Liver (tissue), 3 donors: Measurements from ENCODE around the gene FLOT2.

ENCODE experiments used
- CTCF ChIP-seq: fragments of 150-350 bp; IDR thresholded peaks from 2 replicates; pipeline ENCODE4 v1.5.1; 2017; ENCODE audit warnings: improper control_type of control experiment, low read depth, low read length; ENCODE audit not compliant: missing input control
- EGR1 ChIP-seq, 2 donors: IDR thresholded peaks; 2 replicates each; pipeline ENCODE4 v1.6.1; 2016 to 2018; ENCODE audit warnings: antibody characterized with exemption in 2 of 2, low read depth in 2 of 2
- FOXA1 ChIP-seq: IDR thresholded peaks from 2 replicates; pipeline ENCODE4 v1.6.1; 2016; ENCODE audit warnings: antibody characterized with exemption
- GABPA ChIP-seq, 2 donors: IDR thresholded peaks in 1 of 2; conservative IDR thresholded peaks in 1 of 2; 2 replicates each; pipeline ENCODE4 v1.6.1; 2016; ENCODE audit warnings: antibody characterized with exemption in 2 of 2, mild to moderate bottlenecking in 1 of 2, moderate library complexity in 1 of 2
- JUND ChIP-seq, 2 donors: IDR thresholded peaks; 2 replicates each; pipeline ENCODE4 v1.6.1; 2016; ENCODE audit warnings: antibody characterized with exemption in 2 of 2
- MAX ChIP-seq: IDR thresholded peaks from 2 replicates; pipeline ENCODE4 v1.6.1; 2016; ENCODE audit warnings: antibody characterized with exemption
- RAD21 ChIP-seq, 2 donors: IDR thresholded peaks; 2 replicates each; pipeline ENCODE4 v1.6.1; 2016; ENCODE audit warnings: antibody characterized with exemption in 2 of 2, mild to moderate bottlenecking in 2 of 2
- REST ChIP-seq: IDR thresholded peaks from 2 replicates; pipeline ENCODE4 v1.6.1; 2016; ENCODE audit warnings: antibody characterized with exemption, mild to moderate bottlenecking
- RXRA ChIP-seq, 2 donors: IDR thresholded peaks; 2 replicates each; pipeline ENCODE4 v1.6.1; 2017 to 2018; ENCODE audit warnings: antibody characterized with exemption in 2 of 2, mild to moderate bottlenecking in 1 of 2
- SP1 ChIP-seq: IDR thresholded peaks from 2 replicates; pipeline ENCODE4 v1.6.1; 2018; ENCODE audit warnings: antibody characterized with exemption, mild to moderate bottlenecking
- TAF1 ChIP-seq: conservative IDR thresholded peaks from 2 replicates; pipeline ENCODE4 v1.6.1; 2016; ENCODE audit warnings: antibody characterized with exemption, mild to moderate bottlenecking
- YY1 ChIP-seq: IDR thresholded peaks from 2 replicates; pipeline ENCODE4 v1.6.1; 2016; ENCODE audit warnings: antibody characterized with exemption, mild to moderate bottlenecking
- TF ChIP-seq, protein P1 (sequence below): IDR thresholded peaks from 2 replicates; pipeline ENCODE4 v1.6.1; 2016; ENCODE audit warnings: antibody characterized with exemption
- TF ChIP-seq, protein P2 (sequence below): IDR thresholded peaks from 2 replicates; pipeline ENCODE4 v1.6.1; 2016; ENCODE audit warnings: antibody characterized with exemption
- donor health status: healthy.
- donor health status: healthy.

DNA sequence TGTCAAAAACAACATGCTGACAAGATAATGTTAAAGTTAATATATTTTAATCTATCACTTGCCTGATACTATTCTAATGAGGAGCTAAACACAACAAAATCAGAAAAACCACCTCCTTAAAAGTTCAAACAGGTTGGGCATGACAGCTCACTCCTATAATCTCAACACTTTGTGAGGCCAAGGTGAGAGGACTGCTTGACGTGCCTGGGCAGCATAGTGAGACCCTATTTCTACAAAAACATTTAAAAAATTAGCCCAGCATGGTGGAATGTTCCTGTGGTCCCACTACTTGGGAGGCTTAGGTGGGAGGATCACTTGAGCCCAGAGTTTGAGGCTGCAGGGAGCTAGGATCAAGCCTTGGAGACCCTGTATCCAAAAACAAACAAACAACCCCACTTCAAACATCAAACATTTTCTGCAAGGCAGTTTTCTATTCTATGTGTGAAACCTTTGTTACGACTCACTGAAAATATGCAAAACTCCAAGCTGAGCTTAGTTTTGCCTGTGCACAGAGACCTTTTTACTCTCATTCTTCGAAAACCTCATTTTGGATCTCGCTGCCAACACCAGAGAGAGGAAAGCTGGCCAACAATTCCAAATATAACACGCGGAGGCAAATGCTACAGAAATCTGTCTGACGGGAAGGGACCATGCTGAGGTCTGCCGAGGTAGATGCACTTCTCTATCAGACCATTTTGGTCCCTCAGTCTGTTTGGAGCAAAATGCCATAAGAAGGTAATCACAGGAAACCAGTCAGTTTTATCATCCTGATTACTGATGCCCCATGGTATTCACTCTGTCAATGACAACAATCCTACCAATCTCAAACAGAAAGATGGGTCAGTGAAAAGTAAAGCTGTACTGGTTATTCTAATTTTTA lies 47.6 kb upstream of the FLOT2 start:
- TF ChIP-seq TAF1, result no peak
- TF ChIP-seq SP1, result no peak
- no peak for TF ChIP-seq MAX
- no peak for TF ChIP-seq RAD21 (IDR thresholded peaks at IDR 0.05)
- no peak for TF ChIP-seq CTCF
- TF ChIP-seq YY1, result no peak
- no peak for TF ChIP-seq REST
- no peak for TF ChIP-seq JUND (IDR thresholded peaks at IDR 0.05)
- TF ChIP-seq EGR1 (IDR thresholded peaks at IDR 0.05; ENCODE audit: low read depth in 2 of 2), result no peak
- TF ChIP-seq GABPA (IDR thresholded peaks at IDR 0.05 in 1 of 2, conservative IDR thresholded peaks at IDR 0.05 in 1 of 2), result no peak
- TF ChIP-seq, protein P1, sequence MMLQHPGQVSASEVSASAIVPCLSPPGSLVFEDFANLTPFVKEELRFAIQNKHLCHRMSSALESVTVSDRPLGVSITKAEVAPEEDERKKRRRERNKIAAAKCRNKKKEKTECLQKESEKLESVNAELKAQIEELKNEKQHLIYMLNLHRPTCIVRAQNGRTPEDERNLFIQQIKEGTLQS, result no peak
- no peak for TF ChIP-seq RXRA (IDR thresholded peaks at IDR 0.05)
- TF ChIP-seq, protein P2, sequence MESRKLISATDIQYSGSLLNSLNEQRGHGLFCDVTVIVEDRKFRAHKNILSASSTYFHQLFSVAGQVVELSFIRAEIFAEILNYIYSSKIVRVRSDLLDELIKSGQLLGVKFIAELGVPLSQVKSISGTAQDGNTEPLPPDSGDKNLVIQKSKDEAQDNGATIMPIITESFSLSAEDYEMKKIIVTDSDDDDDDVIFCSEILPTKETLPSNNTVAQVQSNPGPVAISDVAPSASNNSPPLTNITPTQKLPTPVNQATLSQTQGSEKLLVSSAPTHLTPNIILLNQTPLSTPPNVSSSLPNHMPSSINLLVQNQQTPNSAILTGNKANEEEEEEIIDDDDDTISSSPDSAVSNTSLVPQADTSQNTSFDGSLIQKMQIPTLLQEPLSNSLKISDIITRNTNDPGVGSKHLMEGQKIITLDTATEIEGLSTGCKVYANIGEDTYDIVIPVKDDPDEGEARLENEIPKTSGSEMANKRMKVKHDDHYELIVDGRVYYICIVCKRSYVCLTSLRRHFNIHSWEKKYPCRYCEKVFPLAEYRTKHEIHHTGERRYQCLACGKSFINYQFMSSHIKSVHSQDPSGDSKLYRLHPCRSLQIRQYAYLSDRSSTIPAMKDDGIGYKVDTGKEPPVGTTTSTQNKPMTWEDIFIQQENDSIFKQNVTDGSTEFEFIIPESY, result no peak
- TF ChIP-seq FOXA1, result no peak
